ENCODE data around the gene RAB15. TPM values are rescaled to one million over a fixed set of nuclear protein-coding genes. Genes with fewer than 3 reads are reported as not detected.

RAB15 gene
- total and polyA plus RNA-seq, 9 of the 15 experiments (the other 6 are each of a cell fraction or from before 2014, with no cell fraction given) = 0.09 to 0.30 (median 0.16) TPM; not detected in 2

- Histone ChIP-seq H3K36me3 (ENCODE audit: control insufficient read depth, insufficient read depth, low read length) (no peaks in the 10 kb centered on the region), H4K20me1 (replicated peaks; ENCODE audit: control insufficient read depth, insufficient read depth, low read length) (peaks cover 6% of the 10 kb centered on the region), H3K4me3 (no peak overlapping the region), H3K27ac (ENCODE audit: extremely low read depth, low read depth, low read length) (no peak overlapping the region), H3K4me2 (ENCODE audit: insufficient read depth, low read length) (no peak overlapping the region), H3K9ac (ENCODE audit: insufficient read depth in 1 of 2, low read depth in 2 of 2, low read length in 2 of 2) (no peak overlapping the region), H3K9me1 (ENCODE audit: control insufficient read depth, insufficient read depth, low read length) (peaks cover 5% of the 10 kb centered on the region), H2AFZ (ENCODE audit: low read depth, low read length) (no peak overlapping the region), H3K27me3 (ENCODE audit: control insufficient read depth in 2 of 2, insufficient read depth in 2 of 2, low read length in 2 of 2) (peaks cover 0 to 5% of the 10 kb centered on the region in 2 experiments; a peak in 1 of 5 replicates), H3K9me3 (replicated peaks; ENCODE audit: control insufficient read depth, insufficient read depth, low read depth, low read length) (no peaks in the 10 kb centered on the region), H3K79me2 (ENCODE audit: control insufficient read depth, insufficient read depth, low read length) (no peaks in the 10 kb centered on the region), H3K4me1 (replicated peaks in 1 of 2; ENCODE audit: control insufficient read depth in 2 of 2, insufficient read depth in 2 of 2, low read length in 2 of 2) (no peaks in the 10 kb centered on the region; a peak in 1 of 5 replicates)
- ATAC-seq (no peak), FAIRE-seq (no peak), DNase-seq (ENCODE audit: extremely low read depth in 1 of 4, low spot score in 3 of 4) (no peak)
- BruUV-seq (replicated peaks) = no TSS peak
- intact Hi-C loops (cut with micrococcal nuclease) = no loop called here
- ChIA-PET POLR2A (interaction anchor here (0.6 to 2.2 kb wide), 3 partner anchors 14 to 117 kb away, joined by 3 to 5 read pairs (median 3); no protein-coding TSS in a partner anchor), CTCF (ENCODE audit: low intra/inter-chr PET ratio) (no interaction called here)
- TF ChIP-seq ZNF644 (tag; IDR thresholded peaks at IDR 0.05; ENCODE audit: low read depth) (no peak), BRF1 (IDR thresholded peaks at IDR 0.05; ENCODE audit: borderline replicate concordance, extremely low read depth, insufficient read length) (no peak), USF1 (CRISPR knock-in tag; IDR thresholded peaks at IDR 0.05) (no peak)
- in situ Hi-C loops (cut with MboI) = no loop called here
- 8% methylated on average over 5 of the region's 5 CpGs for WGBS (ENCODE audit: insufficient coverage, low coverage, missing lambda C conversion rate)
These were observed 13.4 kb downstream of the RAB15 start for GRCh38 chr14:64958743-64959142.

- Histone ChIP-seq H2AFZ (ENCODE audit: low read depth, low read length) (no peak overlapping the region), H3K9me1 (ENCODE audit: control insufficient read depth, insufficient read depth, low read length) (peaks cover 5% of the 10 kb centered on the region), H3K4me2 (ENCODE audit: insufficient read depth, low read length) (no peak overlapping the region), H3K9ac (ENCODE audit: insufficient read depth in 1 of 2, low read depth in 2 of 2, low read length in 2 of 2) (no peak overlapping the region), H3K27me3 (ENCODE audit: control insufficient read depth in 2 of 2, insufficient read depth in 2 of 2, low read length in 2 of 2) (peaks cover 0 to 5% of the 10 kb centered on the region in 2 experiments; a peak in 1 of 5 replicates), H3K4me1 (replicated peaks in 1 of 2; ENCODE audit: control insufficient read depth in 2 of 2, insufficient read depth in 2 of 2, low read length in 2 of 2) (peaks cover 0 to 2% of the 10 kb centered on the region in 2 experiments; a peak in 2 of 5 replicates), H3K9me3 (replicated peaks; ENCODE audit: control insufficient read depth, insufficient read depth, low read depth, low read length) (no peaks in the 10 kb centered on the region), H3K79me2 (ENCODE audit: control insufficient read depth, insufficient read depth, low read length) (no peaks in the 10 kb centered on the region), H3K36me3 (ENCODE audit: control insufficient read depth, insufficient read depth, low read length) (no peaks in the 10 kb centered on the region), H3K4me3 (no peak overlapping the region), H3K27ac (ENCODE audit: extremely low read depth, low read depth, low read length) (no peak overlapping the region), H4K20me1 (replicated peaks; ENCODE audit: control insufficient read depth, insufficient read depth, low read length) (peaks cover 6% of the 10 kb centered on the region)
- TF ChIP-seq BCOR (IDR thresholded peaks at IDR 0.05) = no peak
- no peak for TF ChIP-seq STAT5A (IDR thresholded peaks at IDR 0.05; ENCODE audit: borderline replicate concordance, low read length)
- TF ChIP-seq HEY1 (CRISPR knock-in tag; IDR thresholded peaks at IDR 0.05; ENCODE audit: borderline replicate concordance) = no peak
- no peak for TF ChIP-seq CREB3L1 (IDR thresholded peaks at IDR 0.05; ENCODE audit: borderline replicate concordance, low read depth)
- TF ChIP-seq KLF16 (IDR thresholded peaks at IDR 0.05) = no peak
- no peak for TF ChIP-seq ERF (CRISPR knock-in tag; IDR thresholded peaks at IDR 0.05)
- TF ChIP-seq CCAR2 (IDR thresholded peaks at IDR 0.05; ENCODE audit: low read depth, low read length) = no peak
- no peak for TF ChIP-seq TRIM24 (IDR thresholded peaks at IDR 0.05)
- no peak for TF ChIP-seq ZSCAN32 (CRISPR knock-in tag; IDR thresholded peaks at IDR 0.05)
- TF ChIP-seq POLR2AphosphoS5 (IDR thresholded peaks at IDR 0.05; ENCODE audit: control insufficient read depth, insufficient read depth, low read depth, low read length) = no peak
- in situ Hi-C loops (cut with MboI) (no loop called here), intact Hi-C loops (cut with micrococcal nuclease) (no loop called here)
- no peak for ATAC-seq
- 5% methylated on average over 2 of the region's 2 CpGs for WGBS (ENCODE audit: insufficient coverage, low coverage, missing lambda C conversion rate)
- ChIA-PET CTCF (ENCODE audit: low intra/inter-chr PET ratio) (interaction anchor here (0.6 kb wide), 2 partner anchors 200 to 251 kb away, joined by 3 read pairs; no protein-coding TSS in a partner anchor), POLR2A (interaction anchor here (0.6 to 2.2 kb wide), 3 partner anchors 14 to 117 kb away, joined by 3 to 5 read pairs (median 3); no protein-coding TSS in a partner anchor)
- BruUV-seq (replicated peaks) = no TSS peak
- FAIRE-seq = no peak
- DNase-seq (ENCODE audit: extremely low read depth in 1 of 4, low spot score in 3 of 4) = no peak
These were observed 13.9 kb downstream of the RAB15 start for GRCh38 chr14:64958201-64958600.
